GM19025 (cell line): ENCODE results near the gene ALDH6A1.
"Not testable (repeated sequence)": the region's sequence is repeated elsewhere in the genome, so short reads cannot be mapped to it uniquely, and the experiment has no call there.

Experiments
- ATAC-seq: cut with Tn5 transposase; IDR thresholded peaks from one replicate; pipeline ENCODE4 v1.9.1; 2021; ENCODE audit warnings: mild to moderate bottlenecking, low read depth, moderate library complexity; ENCODE audit not compliant: unreplicated experiment

ALDH6A1 gene

GRCh38 chr14:74084277-74085046, at the start of gene ALDH6A1, which contains the start of gene LIN52:
Gene ALDH6A1, minus strand, starts transcription at chr14:74084453. Its CDS starts 59 bp downstream, at chr14:74084394.
Gene LIN52, plus strand, starts transcription at chr14:74084956. Its CDS starts 19 bp downstream, at chr14:74084975.
- peak; percentile 93 for ATAC-seq

- no peak for ATAC-seq
Measured at GRCh38 chr14:74127634-74128033, 43.4 kb upstream of the ALDH6A1 start.

GRCh38 chr14:74126315-74127013, 42.2 kb upstream of the ALDH6A1 start:
- no peak for ATAC-seq

GRCh38 chr14:74125487-74125886, 41.2 kb upstream of the ALDH6A1 start:
- ATAC-seq = not testable (repeated sequence)

GRCh38 chr14:74111395-74112216, 27.4 kb upstream of the ALDH6A1 start:
- not testable (repeated sequence) for ATAC-seq

- no peak for ATAC-seq
Measured at GRCh38 chr14:74109369-74109768, 25.1 kb upstream of the ALDH6A1 start.

GRCh38 chr14:74105381-74105780, 21.1 kb upstream of the ALDH6A1 start:
- ATAC-seq = no peak

- ATAC-seq = no peak
Measured at GRCh38 chr14:74089251-74090020, 5.2 kb upstream of the ALDH6A1 start.

- ATAC-seq = no peak
Measured at GRCh38 chr14:74085828-74086227, 1.6 kb upstream of the ALDH6A1 start.

- ATAC-seq = no peak
Measured at GRCh38 chr14:74085047-74085637, 889 bp upstream of the ALDH6A1 start.

- peak; percentile 8 for ATAC-seq
Measured at GRCh38 chr14:74083784-74084276, 423 bp downstream of the ALDH6A1 start.

GRCh38 chr14:74083161-74083560, 1.1 kb downstream of the ALDH6A1 start:
- no peak for ATAC-seq

GRCh38 chr14:74081491-74081890, 2.8 kb downstream of the ALDH6A1 start:
- ATAC-seq = no peak

GRCh38 chr14:74080820-74081460, 3.3 kb downstream of the ALDH6A1 start:
- no peak for ATAC-seq

- no peak for ATAC-seq
Measured at GRCh38 chr14:74077401-74077800, 6.9 kb downstream of the ALDH6A1 start.

GRCh38 chr14:74065746-74066575, 18.3 kb downstream of the ALDH6A1 start:
- ATAC-seq = no peak

GRCh38 chr14:74064883-74065282, 19.4 kb downstream of the ALDH6A1 start:
- ATAC-seq = no peak

GRCh38 chr14:74064426-74064825, 19.8 kb downstream of the ALDH6A1 start:
- no peak for ATAC-seq
